Fibroblast of the aortic adventitia (primary cell): ENCODE measurements around the gene ERMAP. TPM values are rescaled to one million over a fixed set of nuclear protein-coding genes. Genes with fewer than 3 reads are reported as not detected.

ENCODE experiments used
- DNase-seq: peaks from one replicate; pipeline ENCODE4 v3.0.0-alpha.2; 2010; ENCODE audit warnings: low read depth
- H3K4me3 ChIP-seq: 2 replicates; pipeline ENCODE4 v1.5.1; 2011; ENCODE audit warnings: low read depth, mild to moderate bottlenecking, control low read depth, low read length, moderate library complexity
- CTCF ChIP-seq: IDR thresholded peaks from 2 replicates; pipeline ENCODE4 v1.5.1; 2011; ENCODE audit warnings: mild to moderate bottlenecking, low read length, control low read depth, inconsistent platforms; ENCODE audit not compliant: insufficient read depth
- total RNA-seq: library from RNA; depleted of rRNA; stranded (reverse); fragments of >200 nt; gene quantifications from 2 replicates; pipeline ENCODE4 v1.2.3, GENCODE V29; 2012; ENCODE audit warnings: low replicate concordance

The ERMAP gene
- total RNA-seq, 1 donor, result 16.3 TPM

GRCh38 chr1:42821690-42822089 is 4.8 kb downstream of the ERMAP start:
- DNase-seq, result no peak
- no peak for TF ChIP-seq CTCF
- H3K4me3 ChIP-seq, result no peak overlapping the region

DNA sequence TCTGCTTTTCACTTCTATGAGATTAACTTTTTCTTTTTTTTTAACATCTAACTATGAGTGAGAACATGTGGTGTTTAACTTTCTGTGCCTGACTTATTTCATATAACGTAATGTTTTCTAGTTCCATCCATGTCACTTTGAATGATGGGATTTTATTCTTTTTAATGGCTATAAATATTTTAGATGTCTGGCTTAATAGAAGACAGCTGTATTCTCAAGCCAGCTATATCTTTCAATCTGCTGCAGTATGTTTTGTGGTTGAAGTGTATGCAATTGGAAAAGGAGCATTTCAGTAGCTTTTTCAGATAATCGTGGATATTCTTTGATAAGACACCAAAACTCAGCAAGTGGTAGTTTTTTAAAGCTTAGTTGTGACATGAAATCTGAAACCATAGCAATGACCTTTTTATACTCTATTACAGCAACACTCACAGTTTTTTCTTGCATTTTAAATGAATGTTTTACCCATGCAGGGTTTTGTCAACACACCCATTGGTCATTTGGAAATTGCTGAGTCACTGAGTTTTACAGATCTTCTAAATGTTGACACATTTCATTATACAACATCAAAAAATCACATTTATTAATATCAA is 6.0 kb downstream of the ERMAP start:
- TF ChIP-seq CTCF, result no peak
- DNase-seq, result peak; percentile 58
- H3K4me3 ChIP-seq, result no peak overlapping the region

DNA sequence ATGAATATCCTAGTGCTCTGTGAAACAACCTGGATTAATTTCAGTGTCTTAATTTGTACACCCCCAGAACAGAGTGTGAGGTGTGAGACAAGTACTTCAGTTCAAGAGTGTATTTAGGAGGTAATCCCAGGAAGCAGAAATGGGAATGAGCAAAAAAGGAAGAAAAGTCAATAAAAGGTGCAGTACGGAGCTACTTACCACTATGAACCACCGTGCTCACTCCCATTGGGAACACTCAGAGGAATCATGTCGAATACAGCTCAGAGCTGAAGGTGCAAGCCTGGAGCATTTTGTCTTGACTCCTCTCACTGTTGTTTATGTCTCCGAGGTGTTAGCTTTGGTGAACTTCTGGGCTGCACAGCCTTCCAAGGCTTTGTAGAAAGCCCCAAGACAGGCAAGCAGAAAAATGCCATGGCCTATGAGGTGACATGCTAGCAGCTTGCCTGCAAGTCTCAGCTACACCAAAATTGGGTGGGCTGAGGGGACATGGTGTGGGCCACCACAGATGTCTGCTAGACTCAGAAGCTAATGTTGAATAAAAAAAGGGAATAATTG is 7.6 kb downstream of the ERMAP start:
- TF ChIP-seq CTCF, result no peak
- no peak for DNase-seq

GRCh38 chr1:42825036-42825851 is 8.3 kb downstream of the ERMAP start:
- DNase-seq, result no peak
- no peak for TF ChIP-seq CTCF
- H3K4me3 ChIP-seq, result no peak overlapping the region

More for the DNA sequence above, 7.6 kb downstream of the ERMAP start:
- H3K4me3 ChIP-seq, result no peak overlapping the region

DNA sequence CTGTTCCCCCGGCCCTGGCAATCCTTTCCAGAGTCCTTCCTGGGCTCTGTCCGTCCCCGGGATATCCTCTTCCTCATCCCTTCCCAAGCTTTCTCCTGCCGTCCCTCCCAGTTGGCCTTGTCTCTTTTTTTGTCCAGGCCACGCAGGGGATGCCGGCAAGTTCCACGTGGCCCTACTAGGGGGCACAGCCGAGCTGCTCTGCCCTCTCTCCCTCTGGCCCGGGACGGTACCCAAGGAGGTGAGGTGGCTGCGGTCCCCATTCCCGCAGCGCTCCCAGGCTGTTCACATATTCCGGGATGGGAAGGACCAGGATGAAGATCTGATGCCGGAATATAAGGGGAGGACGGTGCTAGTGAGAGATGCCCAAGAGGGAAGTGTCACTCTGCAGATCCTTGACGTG is 13.7 kb downstream of the ERMAP start:
- no peak for TF ChIP-seq CTCF
- H3K4me3 ChIP-seq, result no peak overlapping the region
- no peak for DNase-seq

DNA sequence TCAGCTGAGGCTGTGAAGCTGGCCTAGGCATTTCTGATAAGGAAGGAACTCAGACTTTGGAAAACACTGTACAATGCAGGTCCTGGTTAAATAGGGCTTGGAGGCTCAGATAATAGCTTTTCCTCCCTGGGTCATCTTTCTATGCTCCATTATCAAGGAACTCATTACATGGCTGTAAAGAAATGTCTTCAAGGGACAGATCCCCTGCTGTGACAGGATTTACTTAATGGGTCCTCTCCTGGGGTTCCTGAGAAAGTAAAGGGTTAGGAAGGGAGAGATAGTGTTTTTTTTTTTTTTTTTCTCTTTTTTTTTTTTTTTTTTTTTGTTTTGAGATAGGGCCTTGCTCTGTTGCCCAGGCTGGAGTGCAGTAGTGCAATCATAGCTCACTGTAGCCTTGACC is 14.4 kb downstream of the ERMAP start:
- TF ChIP-seq CTCF, result no peak
- no peak overlapping the region for H3K4me3 ChIP-seq
- no peak for DNase-seq
